HTR-8/SVneo (cell line): ENCODE results near the gene CITED4.
"Not testable (repeated sequence)": the region's sequence is repeated elsewhere in the genome, so short reads cannot be mapped to it uniquely, and the experiment has no call there.

Experiments
- DNase-seq: peaks from one replicate; pipeline ENCODE4 v3.0.0; 2011; ENCODE audit warnings: low spot score, mixed read lengths; ENCODE audit not compliant: insufficient read length
- FAIRE-seq: peaks from 2 replicates; lab custom pipeline; 2011; peaks lifted over from hg19 to GRCh38; lab: Jason Lieb, UNC

The CITED4 gene

GRCh38 chr1:40862008-40862863 lies at the start of gene CITED4:
Gene CITED4, minus strand, starts transcription at chr1:40862363. Its CDS starts 236 bp downstream, at chr1:40862127.
- DNase-seq (peak; percentile 86), FAIRE-seq (peak; percentile 16)

- FAIRE-seq (no peak), DNase-seq (no peak)
Measured at GRCh38 chr1:40911105-40911504, 48.9 kb upstream of the CITED4 start.

- no peak for FAIRE-seq
Measured at GRCh38 chr1:40909281-40909680, 47.1 kb upstream of the CITED4 start.

GRCh38 chr1:40908350-40908749 lies 46.2 kb upstream of the CITED4 start:
- no peak for DNase-seq
- no peak for FAIRE-seq

More at GRCh38 chr1:40909281-40909680, 47.1 kb upstream of the CITED4 start:
- DNase-seq: no peak

- FAIRE-seq (no peak), DNase-seq (no peak)
Measured at GRCh38 chr1:40907899-40908298, 45.7 kb upstream of the CITED4 start.

- FAIRE-seq (no peak), DNase-seq (no peak)
Measured at GRCh38 chr1:40906781-40907400, 44.7 kb upstream of the CITED4 start.

- DNase-seq: no peak
- no peak for FAIRE-seq
Measured at GRCh38 chr1:40905061-40905460, 42.9 kb upstream of the CITED4 start.

- DNase-seq (no peak), FAIRE-seq (no peak)
Measured at GRCh38 chr1:40903106-40903505, 40.9 kb upstream of the CITED4 start.

GRCh38 chr1:40901886-40902852 lies 40.0 kb upstream of the CITED4 start:
- DNase-seq (no peak), FAIRE-seq (no peak)

- DNase-seq (no peak), FAIRE-seq (no peak)
Measured at GRCh38 chr1:40899230-40899870, 37.2 kb upstream of the CITED4 start.

- no peak for FAIRE-seq
- peak; percentile 31 for DNase-seq
Measured at GRCh38 chr1:40898431-40898901, 36.3 kb upstream of the CITED4 start.

GRCh38 chr1:40897513-40897912 lies 35.4 kb upstream of the CITED4 start:
- DNase-seq (peak; percentile 22), FAIRE-seq (no peak)

GRCh38 chr1:40896482-40896881 lies 34.3 kb upstream of the CITED4 start:
- no peak for FAIRE-seq
- no peak for DNase-seq

- FAIRE-seq (no peak), DNase-seq (no peak)
Measured at GRCh38 chr1:40895601-40896000, 33.4 kb upstream of the CITED4 start.

GRCh38 chr1:40894858-40895257 lies 32.7 kb upstream of the CITED4 start:
- DNase-seq, FAIRE-seq: not testable (repeated sequence)

- DNase-seq (no peak), FAIRE-seq (no peak)
Measured at GRCh38 chr1:40894455-40894854, 32.3 kb upstream of the CITED4 start.

- DNase-seq: no peak
Measured at GRCh38 chr1:40893946-40894345, 31.8 kb upstream of the CITED4 start.

GRCh38 chr1:40892354-40892753 lies 30.2 kb upstream of the CITED4 start:
- DNase-seq: no peak
- no peak for FAIRE-seq

More at GRCh38 chr1:40893946-40894345, 31.8 kb upstream of the CITED4 start:
- no peak for FAIRE-seq

- FAIRE-seq (no peak), DNase-seq (no peak)
Measured at GRCh38 chr1:40890771-40891170, 28.6 kb upstream of the CITED4 start.

- FAIRE-seq: no peak
Measured at GRCh38 chr1:40887652-40888051, 25.5 kb upstream of the CITED4 start.

More at GRCh38 chr1:40887652-40888051, 25.5 kb upstream of the CITED4 start:
- DNase-seq: no peak
